Measurements from ENCODE around the gene NOP9. TPM values are rescaled to one million over a fixed set of nuclear protein-coding genes. Genes with fewer than 3 reads are reported as not detected.

NOP9 gene
- total RNA-seq, 2 experiments from 2014 or later = 33.5 to 33.6 TPM

- ATAC-seq (no peak), DNase-seq (no peak)
- peak overlapping the region; percentile 51 for H3K27ac Mint-ChIP-seq
- H3K9me3 Mint-ChIP-seq = no peaks in the 10 kb centered on the region
- ChIA-PET CTCF (interaction anchor here (0.8 to 28.2 kb wide), 14 partner anchors 9 to 127 kb away, joined by 3 to 873 read pairs (median 26); partner anchors contain the start of genes ADCY4, DHRS1, GMPR2 and KHNYN), POLR2A (interaction anchor here (1.0 to 5.3 kb wide), 9 partner anchors 10 to 127 kb away, joined by 3 to 54 read pairs (median 6); partner anchors contain the start of genes CBLN3, DHRS1, GMPR2 and KHNYN)
- no peak for TF ChIP-seq CTCF (IDR thresholded peaks at IDR 0.05)
- H3K27me3 Mint-ChIP-seq = no peaks in the 10 kb centered on the region
- H3K4me3 Mint-ChIP-seq = peak overlapping the region; percentile 58
- intact Hi-C loops (cut with micrococcal nuclease) = no loop called here
- H3K36me3 Mint-ChIP-seq (ENCODE audit: low read depth) = peaks cover 39% of the 10 kb centered on the region
- H3K4me1 Mint-ChIP-seq (ENCODE audit: low read depth) = peaks cover 61% of the 10 kb centered on the region
Observed at GRCh38 chr14:24310265-24310645, 10.6 kb downstream of the NOP9 start.

- peaks cover 66% of the 10 kb centered on the region for H3K4me1 Mint-ChIP-seq (ENCODE audit: low read depth)
- ChIA-PET CTCF (interaction anchor here (0.8 to 28.2 kb wide), 13 partner anchors 8 to 126 kb away, joined by 3 to 873 read pairs (median 34); partner anchors contain the start of genes ADCY4, DHRS1, GMPR2 and KHNYN), POLR2A (interaction anchor here (0.7 to 5.3 kb wide), 19 partner anchors 11 to 131 kb away, joined by 3 to 54 read pairs (median 4); partner anchors contain the start of genes CBLN3, CHMP4A, DHRS1 and GMPR2)
- H3K36me3 Mint-ChIP-seq (ENCODE audit: low read depth) = peaks cover 35% of the 10 kb centered on the region
- no peaks in the 10 kb centered on the region for H3K9me3 Mint-ChIP-seq
- intact Hi-C loops (cut with micrococcal nuclease) = no loop called here
- peak; percentile 63 for TF ChIP-seq CTCF (IDR thresholded peaks at IDR 0.05)
- DNase-seq (peak; percentile 74), ATAC-seq (peak; percentile 87)
- peak within 1 kb of the TSS; percentile 58 for H3K4me3 Mint-ChIP-seq
- H3K27me3 Mint-ChIP-seq = no peaks in the 10 kb centered on the region
- peak within 1 kb of the TSS; percentile 81 for H3K27ac Mint-ChIP-seq
Observed at GRCh38 chr14:24310646-24311604, 11.3 kb downstream of the NOP9 start, which contains the start of gene LTB4R. Gene LTB4R (plus strand): TSS chr14:24311502. CDS start chr14:24315652, 4,150 bp downstream.

GRCh38 chr14:24311837-24312615 lies 12.4 kb downstream of the NOP9 start:
- H3K4me3 Mint-ChIP-seq = peak overlapping the region; percentile 58
- peak overlapping the region; percentile 81 for H3K27ac Mint-ChIP-seq
- no peak for ATAC-seq
- no peaks in the 10 kb centered on the region for H3K27me3 Mint-ChIP-seq
- DNase-seq = no peak
- no peaks in the 10 kb centered on the region for H3K9me3 Mint-ChIP-seq
- no peak for TF ChIP-seq CTCF (IDR thresholded peaks at IDR 0.05)
- peaks cover 66% of the 10 kb centered on the region for H3K4me1 Mint-ChIP-seq (ENCODE audit: low read depth)
- POLR2A ChIA-PET = interaction anchor here (1.0 to 5.3 kb wide), 12 partner anchors 12 to 130 kb away, joined by 3 to 54 read pairs (median 4); partner anchors contain the start of genes CBLN3, CHMP4A, DHRS1 and KHNYN
- CTCF ChIA-PET = interaction anchor here (1.2 to 28.2 kb wide), 8 partner anchors 10 to 125 kb away, joined by 3 to 873 read pairs (median 38); partner anchors contain the start of genes ADCY4, DHRS1, GMPR2 and KHNYN
- intact Hi-C loops (cut with micrococcal nuclease) = no loop called here
- peaks cover 27% of the 10 kb centered on the region for H3K36me3 Mint-ChIP-seq (ENCODE audit: low read depth)

- H3K9me3 Mint-ChIP-seq = no peaks in the 10 kb centered on the region
- ATAC-seq = no peak
- no peaks in the 10 kb centered on the region for H3K27me3 Mint-ChIP-seq
- peaks cover 67% of the 10 kb centered on the region for H3K4me1 Mint-ChIP-seq (ENCODE audit: low read depth)
- peak overlapping the region; percentile 58 for H3K4me3 Mint-ChIP-seq
- no peak for TF ChIP-seq CTCF (IDR thresholded peaks at IDR 0.05)
- intact Hi-C loops (cut with micrococcal nuclease) = no loop called here
- ChIA-PET POLR2A (interaction anchor here (1.9 to 5.3 kb wide), 3 partner anchors 12 to 70 kb away, joined by 4 to 54 read pairs (median 9); partner anchors contain the start of genes DHRS1, NOP9 and TINF2), CTCF (interaction anchor here (1.2 to 28.2 kb wide), 5 partner anchors 13 to 118 kb away, joined by 3 to 873 read pairs (median 34); partner anchors contain the start of genes ADCY4, DHRS1, GMPR2 and KHNYN)
- H3K36me3 Mint-ChIP-seq (ENCODE audit: low read depth) = peaks cover 22% of the 10 kb centered on the region
- H3K27ac Mint-ChIP-seq = peak overlapping the region; percentile 63
- DNase-seq = peak; percentile 48
Observed at GRCh38 chr14:24312736-24313507, 13.3 kb downstream of the NOP9 start.
